Keratinocyte (primary cell): ENCODE data around the gene DAPP1. TPM values are rescaled to one million over a fixed set of nuclear protein-coding genes. Genes with fewer than 3 reads are reported as not detected.

Experiments used
- DNase-seq: peaks from one replicate; pipeline ENCODE4 v3.0.0-alpha.2; 2011; ENCODE audit warnings: low read depth, missing footprints, low spot score
- FAIRE-seq: peaks from 2 replicates; lab custom pipeline; 2011; peaks lifted over from hg19 to GRCh38; lab: Jason Lieb, UNC
- H2AFZ ChIP-seq: 2 replicates; pipeline ENCODE4 v1.6.0; 2012; ENCODE audit warnings: low read length, control low read depth, inconsistent platforms; ENCODE audit not compliant: control insufficient read depth
- H3K27ac ChIP-seq: 2 replicates; pipeline ENCODE4 v1.5.1; 2011; ENCODE audit warnings: low read length; ENCODE audit not compliant: control insufficient read depth, insufficient read depth
- H3K27me3 ChIP-seq: 3 replicates; pipeline ENCODE4 v1.6.0; 2011; ENCODE audit warnings: low read length; ENCODE audit not compliant: control insufficient read depth, insufficient read depth; ENCODE audit errors: extremely low read depth
- H3K36me3 ChIP-seq, 2 experiments: 2 replicates in 1 of 2; 3 replicates in 1 of 2; pipeline ENCODE4 v1.5.1; 2011; ENCODE audit warnings: low read length in 2 of 2, mild to moderate bottlenecking in 1 of 2; ENCODE audit not compliant: control insufficient read depth in 2 of 2, insufficient read depth in 2 of 2; ENCODE audit errors: extremely low read depth in 1 of 2
- H3K4me1 ChIP-seq: 3 replicates; pipeline ENCODE4 v1.5.1; 2011; ENCODE audit warnings: low read length; ENCODE audit not compliant: control insufficient read depth, insufficient read depth; ENCODE audit errors: extremely low read depth
- H3K4me2 ChIP-seq: 3 replicates; pipeline ENCODE4 v1.6.0; 2011; ENCODE audit warnings: low read depth, low read length; ENCODE audit not compliant: control insufficient read depth, insufficient read depth; ENCODE audit errors: extremely low read depth
- H3K4me3 ChIP-seq, 3 experiments: fragments of 200-600 bp in 1 of 3; sonication (generic) in 1 of 3; 2 replicates in 2 of 3; 3 replicates in 1 of 3; pipeline ENCODE4 v1.5.1; 2011 to 2016; ENCODE audit warnings: low read length in 3 of 3, mild to moderate bottlenecking in 3 of 3, control low read depth in 2 of 3, inconsistent platforms in 1 of 3, low read depth in 1 of 3, mixed read lengths in 1 of 3, mixed run types in 1 of 3, moderate library complexity in 1 of 3; ENCODE audit not compliant: control insufficient read depth in 2 of 3, insufficient read depth in 2 of 3; ENCODE audit errors: extremely low read depth in 1 of 3
- H3K79me2 ChIP-seq: 2 replicates; pipeline ENCODE4 v1.6.0; 2012; ENCODE audit warnings: low read length; ENCODE audit not compliant: control insufficient read depth, insufficient read depth
- H3K9ac ChIP-seq: 3 replicates; pipeline ENCODE4 v1.6.0; 2011; ENCODE audit warnings: low read length; ENCODE audit not compliant: control insufficient read depth, insufficient read depth; ENCODE audit errors: extremely low read depth
- H3K9me1 ChIP-seq: 3 replicates; pipeline ENCODE4 v1.6.0; 2011; ENCODE audit warnings: low read length; ENCODE audit not compliant: control insufficient read depth, insufficient read depth; ENCODE audit errors: extremely low read depth
- H3K9me3 ChIP-seq: 2 replicates; pipeline ENCODE4 v1.5.1; 2012; ENCODE audit warnings: low read depth, low read length; ENCODE audit not compliant: control insufficient read depth
- H4K20me1 ChIP-seq: 3 replicates; pipeline ENCODE4 v1.6.0; 2011; ENCODE audit warnings: low read length; ENCODE audit not compliant: control insufficient read depth, insufficient read depth; ENCODE audit errors: extremely low read depth
- CTCF ChIP-seq, 3 experiments: IDR thresholded peaks in 1 of 3; conservative IDR thresholded peaks in 1 of 3; optimal IDR thresholded peaks in 1 of 3; 2 replicates in 2 of 3; 3 replicates in 1 of 3; pipeline versions ENCODE3 to v1.5.1; 2011; ENCODE audit warnings: low read length in 3 of 3, mild to moderate bottlenecking in 3 of 3, moderate library complexity in 2 of 3, control low read depth in 1 of 3, inconsistent platforms in 1 of 3; ENCODE audit not compliant: insufficient read depth in 2 of 3; ENCODE audit errors: extremely low read depth in 1 of 3
- EZH2 ChIP-seq: IDR thresholded peaks from one replicate; pipeline ENCODE4 v1.6.1; 2012; ENCODE audit warnings: inconsistent platforms, mild to moderate bottlenecking, low read length, moderate library complexity
- dilution Hi-C: fragments of 300-500 bp; cut with MboI; formaldehyde crosslinking; loops from one replicate; pipeline ENCODE4 v1.7.0; 2020; ENCODE audit warnings: low sequenced_read_pairs; ENCODE audit not compliant: extremely low pct_ligation_motif_present
- polyA plus RNA-seq, 5 experiments: library from polyadenylated mRNA; depleted of rRNA in 3 of 5; stranded (reverse) in 3 of 5; stranded (forward) in 1 of 5; unstranded in 1 of 5; fragments of >200 nt; gene quantifications; 1 replicate in 1 of 5; 2 replicates in 3 of 5; 3 replicates in 1 of 5; pipeline versions ENCODE4 v1.2.1 to v1.2.3, GENCODE V29; 2011 to 2012; ENCODE audit warnings: missing spikeins in 2 of 5, low read depth in 1 of 5, low replicate concordance in 1 of 5

Gene DAPP1
- polyA plus RNA-seq, 1 donor (not counting 4 experiments of a cell fraction or from before 2014, with no cell fraction given) = 80.3 TPM

GRCh38 chr4:99806545-99806944 is 10.1 kb upstream of the DAPP1 start:
- H3K4me2 ChIP-seq = no peak overlapping the region
- no peak overlapping the region for H3K27ac ChIP-seq
- H3K36me3 ChIP-seq = no peaks in the 10 kb centered on the region
- H3K27me3 ChIP-seq = no peaks in the 10 kb centered on the region
- TF ChIP-seq EZH2 = no peak
- no peak for TF ChIP-seq CTCF (optimal IDR thresholded peaks at IDR 0.05 in 1 of 3, IDR thresholded peaks at IDR 0.05 in 1 of 3, conservative IDR thresholded peaks at IDR 0.05 in 1 of 3; ENCODE audit: extremely low read depth in 1 of 3, insufficient read depth in 2 of 3, low read length in 3 of 3)
- no peak overlapping the region for H3K9ac ChIP-seq
- H3K79me2 ChIP-seq = no peaks in the 10 kb centered on the region
- H4K20me1 ChIP-seq = no peaks in the 10 kb centered on the region
- H3K9me3 ChIP-seq = no peaks in the 10 kb centered on the region
- no peaks in the 10 kb centered on the region for H3K9me1 ChIP-seq
- H3K4me3 ChIP-seq = no peak overlapping the region
- DNase-seq (no peak), FAIRE-seq (no peak)
- no peak overlapping the region for H2AFZ ChIP-seq
- dilution Hi-C loops = no loop called here
- H3K4me1 ChIP-seq = no peaks in the 10 kb centered on the region

- Histone ChIP-seq H3K27me3 (no peaks in the 10 kb centered on the region), H3K4me2 (no peak overlapping the region), H2AFZ (no peak overlapping the region), H3K9me1 (no peaks in the 10 kb centered on the region), H3K9me3 (no peaks in the 10 kb centered on the region), H4K20me1 (no peaks in the 10 kb centered on the region), H3K4me3 (no peak overlapping the region), H3K36me3 (no peaks in the 10 kb centered on the region), H3K79me2 (no peaks in the 10 kb centered on the region), H3K9ac (no peak overlapping the region), H3K27ac (no peak overlapping the region), H3K4me1 (no peaks in the 10 kb centered on the region)
- no peak for FAIRE-seq
- no peak for TF ChIP-seq CTCF (optimal IDR thresholded peaks at IDR 0.05 in 1 of 3, IDR thresholded peaks at IDR 0.05 in 1 of 3, conservative IDR thresholded peaks at IDR 0.05 in 1 of 3; ENCODE audit: extremely low read depth in 1 of 3, insufficient read depth in 2 of 3, low read length in 3 of 3)
- no peak for TF ChIP-seq EZH2
- dilution Hi-C loops = no loop called here
- DNase-seq = no peak
Measured at GRCh38 chr4:99807666-99808065, 9.0 kb upstream of the DAPP1 start.
